ENCODE data around the gene MCL1. TPM values are rescaled to one million over a fixed set of nuclear protein-coding genes. Genes with fewer than 3 reads are reported as not detected.

Gene MCL1
- total and polyA plus RNA-seq, 10 of the 15 experiments (the other 5 are each of a cell fraction or from before 2014, with no cell fraction given): 18.1 to 148 (median 86.4) TPM

DNA sequence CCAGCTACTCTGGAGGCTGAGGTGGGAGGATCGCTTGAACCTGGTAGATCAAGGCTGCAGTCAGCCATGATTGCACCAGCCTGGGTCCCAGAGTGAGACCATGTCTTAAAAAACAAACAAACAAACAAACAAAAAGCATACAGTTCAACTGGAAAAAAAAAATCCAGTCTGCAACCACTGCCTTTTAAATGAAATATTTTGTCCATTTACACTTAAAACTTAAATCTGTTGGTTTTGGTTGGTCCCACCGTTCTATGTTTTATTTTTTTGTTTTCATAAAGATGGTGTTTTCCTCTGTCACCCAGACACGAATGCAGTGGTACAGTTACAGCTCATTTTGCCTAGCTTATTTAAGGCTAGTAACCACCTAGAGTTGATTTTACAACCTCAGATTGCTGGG is 54.1 kb downstream of the MCL1 start:
- Histone ChIP-seq H3K27ac (ENCODE audit: control insufficient read depth, insufficient read depth) (no peak overlapping the region), H3K36me3 (ENCODE audit: control insufficient read depth in 2 of 2, insufficient read depth in 2 of 2, low read length in 1 of 2) (no peaks in the 10 kb centered on the region), H3K79me2 (ENCODE audit: control insufficient read depth, insufficient read depth, low read length) (no peaks in the 10 kb centered on the region), H3K9ac (ENCODE audit: control insufficient read depth, insufficient read depth, low read length) (no peak overlapping the region), H3K27me3 (replicated peaks in 1 of 2; ENCODE audit: control insufficient read depth in 2 of 2, insufficient read depth in 2 of 2, low read length in 1 of 2) (no peaks in the 10 kb centered on the region), H2AFZ (ENCODE audit: control insufficient read depth, low read depth, low read length) (no peak overlapping the region), H4K20me1 (ENCODE audit: control insufficient read depth, insufficient read depth) (no peaks in the 10 kb centered on the region), H3K4me1 (ENCODE audit: control insufficient read depth, insufficient read depth, low read length) (no peaks in the 10 kb centered on the region), H3K4me2 (ENCODE audit: control insufficient read depth, insufficient read depth) (no peak overlapping the region), H3K9me3 (replicated peaks; ENCODE audit: control insufficient read depth, insufficient read depth, low read length) (no peaks in the 10 kb centered on the region), H3K4me3 (no peak overlapping the region)
- no peak for DNase-seq (ENCODE audit: low read depth, low spot score)
- in situ Hi-C loops (cut with MboI) (no loop called here), intact Hi-C loops (cut with micrococcal nuclease; ENCODE audit: unreplicated experiment) (no loop called here)
- ATAC-seq: no peak
- no peak for FAIRE-seq
- CTCF ChIA-PET: interaction anchor here (1.6 kb wide), 1 partner anchor 35 kb away, joined by 4 read pairs; no protein-coding TSS in a partner anchor
- TF ChIP-seq FOS (IDR thresholded peaks at IDR 0.05; ENCODE audit: borderline replicate concordance, extremely low read depth, insufficient read length) (no peak), RUNX3 (IDR thresholded peaks at IDR 0.05; ENCODE audit: low read length) (no peak), CHD4 (IDR thresholded peaks at IDR 0.05) (no peak), ETV6 (conservative IDR thresholded peaks at IDR 0.05 in 1 of 2, IDR thresholded peaks at IDR 0.05 in 1 of 2; ENCODE audit: borderline replicate concordance in 1 of 2, low read depth in 1 of 2) (no peak), NRF1 (conservative IDR thresholded peaks at IDR 0.05; ENCODE audit: low read depth, low read length) (no peak), HDGF (IDR thresholded peaks at IDR 0.05) (no peak), NFXL1 (IDR thresholded peaks at IDR 0.05; ENCODE audit: borderline replicate concordance) (no peak), GABPA (IDR thresholded peaks at IDR 0.05; ENCODE audit: low read depth) (no peak), SP1 (IDR thresholded peaks at IDR 0.05; ENCODE audit: low read depth, low read length) (no peak), ZNF274 (IDR thresholded peaks at IDR 0.05; ENCODE audit: insufficient read depth, insufficient read length) (no peak), CBX3 (IDR thresholded peaks at IDR 0.05; ENCODE audit: borderline replicate concordance, low read depth) (no peak), KDM1A (IDR thresholded peaks at IDR 0.05; ENCODE audit: borderline replicate concordance) (no peak)
- TF ChIP-seq, protein P1, sequence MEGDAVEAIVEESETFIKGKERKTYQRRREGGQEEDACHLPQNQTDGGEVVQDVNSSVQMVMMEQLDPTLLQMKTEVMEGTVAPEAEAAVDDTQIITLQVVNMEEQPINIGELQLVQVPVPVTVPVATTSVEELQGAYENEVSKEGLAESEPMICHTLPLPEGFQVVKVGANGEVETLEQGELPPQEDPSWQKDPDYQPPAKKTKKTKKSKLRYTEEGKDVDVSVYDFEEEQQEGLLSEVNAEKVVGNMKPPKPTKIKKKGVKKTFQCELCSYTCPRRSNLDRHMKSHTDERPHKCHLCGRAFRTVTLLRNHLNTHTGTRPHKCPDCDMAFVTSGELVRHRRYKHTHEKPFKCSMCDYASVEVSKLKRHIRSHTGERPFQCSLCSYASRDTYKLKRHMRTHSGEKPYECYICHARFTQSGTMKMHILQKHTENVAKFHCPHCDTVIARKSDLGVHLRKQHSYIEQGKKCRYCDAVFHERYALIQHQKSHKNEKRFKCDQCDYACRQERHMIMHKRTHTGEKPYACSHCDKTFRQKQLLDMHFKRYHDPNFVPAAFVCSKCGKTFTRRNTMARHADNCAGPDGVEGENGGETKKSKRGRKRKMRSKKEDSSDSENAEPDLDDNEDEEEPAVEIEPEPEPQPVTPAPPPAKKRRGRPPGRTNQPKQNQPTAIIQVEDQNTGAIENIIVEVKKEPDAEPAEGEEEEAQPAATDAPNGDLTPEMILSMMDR (IDR thresholded peaks at IDR 0.05 in 2 of 3, conservative IDR thresholded peaks at IDR 0.05 in 1 of 3; ENCODE audit: control insufficient read depth in 2 of 3, extremely low read depth in 1 of 3, insufficient read depth in 1 of 3, low read depth in 3 of 3, low read length in 3 of 3): no peak
- TF ChIP-seq, protein P2, sequence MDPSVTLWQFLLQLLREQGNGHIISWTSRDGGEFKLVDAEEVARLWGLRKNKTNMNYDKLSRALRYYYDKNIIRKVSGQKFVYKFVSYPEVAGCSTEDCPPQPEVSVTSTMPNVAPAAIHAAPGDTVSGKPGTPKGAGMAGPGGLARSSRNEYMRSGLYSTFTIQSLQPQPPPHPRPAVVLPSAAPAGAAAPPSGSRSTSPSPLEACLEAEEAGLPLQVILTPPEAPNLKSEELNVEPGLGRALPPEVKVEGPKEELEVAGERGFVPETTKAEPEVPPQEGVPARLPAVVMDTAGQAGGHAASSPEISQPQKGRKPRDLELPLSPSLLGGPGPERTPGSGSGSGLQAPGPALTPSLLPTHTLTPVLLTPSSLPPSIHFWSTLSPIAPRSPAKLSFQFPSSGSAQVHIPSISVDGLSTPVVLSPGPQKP (IDR thresholded peaks at IDR 0.05; ENCODE audit: low read depth, low read length): no peak
- BruUV-seq (replicated peaks): no TSS peak
- POLR2A ChIA-PET: no interaction called here
- RAD21 ChIA-PET (ENCODE audit: unreplicated experiment): no interaction called here
- SMC1A ChIA-PET (ENCODE audit: uncharacterized antibody, unreplicated experiment): interaction anchor here (1.5 kb wide), 1 partner anchor 62 kb away, joined by 3 read pairs; no protein-coding TSS in a partner anchor
- WGBS (ENCODE audit: insufficient coverage, insufficient replicate concordance, low lambda C conversion rate, missing lambda C conversion rate): 49% methylated on average over 3 of the region's 3 CpGs

Small RNA genes within 50 kb of the gene (microRNA-seq; reads per million reads assigned to microRNA genes)
- gene MIR4257: not detected

Small RNA genes within 50 kb of the gene (small RNA-seq; reads per million reads assigned to genes)
- not detected for gene MIR4257
- gene RF00015: not detected
- not detected for gene RF00561
- not detected for gene RN7SL473P
- not detected for gene RN7SL600P

Other genes with a start within 250 kb of the MCL1 start
Only the 7 nearest of the 10 such genes appear.
- 44.7 and 51.7 TPM in 2 replicates for gene TARS2, start 92.2 kb downstream of the MCL1 start, total RNA-seq (2014; rRNA removed)
- 31.4 and 31.9 TPM in 2 replicates for gene TARS2, start 92.2 kb downstream of the MCL1 start, total RNA-seq (2014; rRNA removed; fragmentation: Illumina TruSeq; extraction: Trizol)
- gene TARS2, start 92.2 kb downstream of the MCL1 start, total RNA-seq (2021): 30.8 and 35.5 TPM in 2 replicates
- gene TARS2, start 92.2 kb downstream of the MCL1 start, polyA plus RNA-seq (2011; rRNA removed): 34.0 and 44.7 TPM in 2 replicates
- 36.7 and 46.2 TPM in 2 replicates for gene TARS2, start 92.2 kb downstream of the MCL1 start, polyA plus RNA-seq (2014; fragmentation: Illumina TruSeq; extraction: Trizol)
- 10 to 100 TPM; 11.0 to 14.6 TPM for gene TARS2, start 92.2 kb downstream of the MCL1 start, polyA plus RNA-seq (2014; fragmentation: Nextera tagmentation; extraction: Ambion mirVana)
- 47.8 and 51.8 TPM in 2 replicates for gene TARS2, start 92.2 kb downstream of the MCL1 start, polyA plus RNA-seq (2014; rRNA removed)
- gene TARS2, start 92.2 kb downstream of the MCL1 start, polyA plus RNA-seq (2016; fragmentation: Nextera tagmentation; extraction: Ambion mirVana): 10 to 100 TPM; 45.7 to 49.4 TPM
- 0.22 and 0.34 TPM in 2 replicates for gene ECM1, start 71.5 kb downstream of the MCL1 start, total RNA-seq (2014; rRNA removed)
- gene ECM1, start 71.5 kb downstream of the MCL1 start, total RNA-seq (2014; rRNA removed; fragmentation: Illumina TruSeq; extraction: Trizol): 0.28 and 0.36 TPM in 2 replicates
- 1.0 and 1.3 TPM in 2 replicates for gene ECM1, start 71.5 kb downstream of the MCL1 start, total RNA-seq (2021)
- 0.55 and 1.0 TPM in 2 replicates for gene ECM1, start 71.5 kb downstream of the MCL1 start, polyA plus RNA-seq (2011; rRNA removed)
- gene ECM1, start 71.5 kb downstream of the MCL1 start, polyA plus RNA-seq (2014; fragmentation: Illumina TruSeq; extraction: Trizol): 0.84 and 1.1 TPM in 2 replicates
- under 1 TPM; 0.06 to 0.35 TPM for gene ECM1, start 71.5 kb downstream of the MCL1 start, polyA plus RNA-seq (2014; fragmentation: Nextera tagmentation; extraction: Ambion mirVana)
- 0.55 and 0.91 TPM in 2 replicates for gene ECM1, start 71.5 kb downstream of the MCL1 start, polyA plus RNA-seq (2014; rRNA removed)
- 1 to 10 TPM in 1 of 2 experiments, under 1 TPM in 1; 0.66 to 1.1 TPM for gene ECM1, start 71.5 kb downstream of the MCL1 start, polyA plus RNA-seq (2016; fragmentation: Nextera tagmentation; extraction: Ambion mirVana)
- gene FALEC, start 63.9 kb downstream of the MCL1 start, total RNA-seq (2014; rRNA removed): not detected in 2 replicates
- 0.31 and 0.37 TPM in 2 replicates for gene FALEC, start 63.9 kb downstream of the MCL1 start, total RNA-seq (2014; rRNA removed; fragmentation: Illumina TruSeq; extraction: Trizol)
- 0.41 TPM in 1 of 2 replicates, not detected in the other for gene FALEC, start 63.9 kb downstream of the MCL1 start, total RNA-seq (2021)
- 0.27 TPM in 1 of 2 replicates, not detected in the other for gene FALEC, start 63.9 kb downstream of the MCL1 start, polyA plus RNA-seq (2011; rRNA removed)
- 0.40 TPM in 1 of 2 replicates, not detected in the other for gene FALEC, start 63.9 kb downstream of the MCL1 start, polyA plus RNA-seq (2014; fragmentation: Illumina TruSeq; extraction: Trizol)
- gene FALEC, start 63.9 kb downstream of the MCL1 start, polyA plus RNA-seq (2014; fragmentation: Nextera tagmentation; extraction: Ambion mirVana): under 1 TPM in 1 of 2 experiments, not detected in 1; 0.21 TPM
- not detected in 2 replicates for gene FALEC, start 63.9 kb downstream of the MCL1 start, polyA plus RNA-seq (2014; rRNA removed)
- under 1 TPM; 0.32 to 0.71 TPM for gene FALEC, start 63.9 kb downstream of the MCL1 start, polyA plus RNA-seq (2016; fragmentation: Nextera tagmentation; extraction: Ambion mirVana)
- gene ADAMTSL4, start 30.2 kb downstream of the MCL1 start, total RNA-seq (2014; rRNA removed): not detected in 2 replicates
- not detected in 2 replicates for gene ADAMTSL4, start 30.2 kb downstream of the MCL1 start, total RNA-seq (2014; rRNA removed; fragmentation: Illumina TruSeq; extraction: Trizol)
- gene ADAMTSL4, start 30.2 kb downstream of the MCL1 start, total RNA-seq (2021): 0.15 and 0.21 TPM in 2 replicates
- gene ADAMTSL4, start 30.2 kb downstream of the MCL1 start, polyA plus RNA-seq (2011; rRNA removed): not detected in 2 replicates
- gene ADAMTSL4, start 30.2 kb downstream of the MCL1 start, polyA plus RNA-seq (2014; fragmentation: Illumina TruSeq; extraction: Trizol): not detected in 2 replicates
- gene ADAMTSL4, start 30.2 kb downstream of the MCL1 start, polyA plus RNA-seq (2014; fragmentation: Nextera tagmentation; extraction: Ambion mirVana): under 1 TPM; 0.04 to 0.05 TPM
- not detected in 2 replicates for gene ADAMTSL4, start 30.2 kb downstream of the MCL1 start, polyA plus RNA-seq (2014; rRNA removed)
- under 1 TPM; 0.04 to 0.09 TPM for gene ADAMTSL4, start 30.2 kb downstream of the MCL1 start, polyA plus RNA-seq (2016; fragmentation: Nextera tagmentation; extraction: Ambion mirVana)
- gene ENSA, start 50.0 kb upstream of the MCL1 start, total RNA-seq (2014; rRNA removed): 155 and 157 TPM in 2 replicates
- gene ENSA, start 50.0 kb upstream of the MCL1 start, total RNA-seq (2014; rRNA removed; fragmentation: Illumina TruSeq; extraction: Trizol): 201 and 203 TPM in 2 replicates
- 235 and 244 TPM in 2 replicates for gene ENSA, start 50.0 kb upstream of the MCL1 start, total RNA-seq (2021)
- gene ENSA, start 50.0 kb upstream of the MCL1 start, polyA plus RNA-seq (2011; rRNA removed): 112 and 146 TPM in 2 replicates
- gene ENSA, start 50.0 kb upstream of the MCL1 start, polyA plus RNA-seq (2014; fragmentation: Illumina TruSeq; extraction: Trizol): 605 and 677 TPM in 2 replicates
- gene ENSA, start 50.0 kb upstream of the MCL1 start, polyA plus RNA-seq (2014; fragmentation: Nextera tagmentation; extraction: Ambion mirVana): 10 to 100 TPM; 56.1 to 86.8 TPM
- 205 and 208 TPM in 2 replicates for gene ENSA, start 50.0 kb upstream of the MCL1 start, polyA plus RNA-seq (2014; rRNA removed)
- gene ENSA, start 50.0 kb upstream of the MCL1 start, polyA plus RNA-seq (2016; fragmentation: Nextera tagmentation; extraction: Ambion mirVana): 100 to 1,000 TPM; 124 to 131 TPM
- 7.7 and 8.8 TPM in 2 replicates for gene GOLPH3L, start 117.5 kb upstream of the MCL1 start, total RNA-seq (2014; rRNA removed)
- 20.0 and 21.0 TPM in 2 replicates for gene GOLPH3L, start 117.5 kb upstream of the MCL1 start, total RNA-seq (2014; rRNA removed; fragmentation: Illumina TruSeq; extraction: Trizol)
- gene GOLPH3L, start 117.5 kb upstream of the MCL1 start, total RNA-seq (2021): 17.2 and 18.3 TPM in 2 replicates
- gene GOLPH3L, start 117.5 kb upstream of the MCL1 start, polyA plus RNA-seq (2011; rRNA removed): 25.2 and 34.7 TPM in 2 replicates
- gene GOLPH3L, start 117.5 kb upstream of the MCL1 start, polyA plus RNA-seq (2014; fragmentation: Illumina TruSeq; extraction: Trizol): 27.2 and 29.7 TPM in 2 replicates
- gene GOLPH3L, start 117.5 kb upstream of the MCL1 start, polyA plus RNA-seq (2014; fragmentation: Nextera tagmentation; extraction: Ambion mirVana): 10 to 100 TPM; 11.8 to 12.1 TPM
- 14.2 and 14.5 TPM in 2 replicates for gene GOLPH3L, start 117.5 kb upstream of the MCL1 start, polyA plus RNA-seq (2014; rRNA removed)
- gene GOLPH3L, start 117.5 kb upstream of the MCL1 start, polyA plus RNA-seq (2016; fragmentation: Nextera tagmentation; extraction: Ambion mirVana): 10 to 100 TPM; 24.4 to 29.9 TPM
- gene HORMAD1, start 141.3 kb upstream of the MCL1 start, total RNA-seq (2014; rRNA removed): 0.22 TPM in 1 of 2 replicates, not detected in the other
- gene HORMAD1, start 141.3 kb upstream of the MCL1 start, total RNA-seq (2014; rRNA removed; fragmentation: Illumina TruSeq; extraction: Trizol): 0.22 and 0.28 TPM in 2 replicates
- not detected in 2 replicates for gene HORMAD1, start 141.3 kb upstream of the MCL1 start, total RNA-seq (2021)
- gene HORMAD1, start 141.3 kb upstream of the MCL1 start, polyA plus RNA-seq (2011; rRNA removed): 0.08 and 0.27 TPM in 2 replicates
- 0.78 TPM in 1 of 2 replicates, not detected in the other for gene HORMAD1, start 141.3 kb upstream of the MCL1 start, polyA plus RNA-seq (2014; fragmentation: Illumina TruSeq; extraction: Trizol)
- not detected for gene HORMAD1, start 141.3 kb upstream of the MCL1 start, polyA plus RNA-seq (2014; fragmentation: Nextera tagmentation; extraction: Ambion mirVana)
- gene HORMAD1, start 141.3 kb upstream of the MCL1 start, polyA plus RNA-seq (2014; rRNA removed): 0.22 TPM in 1 of 2 replicates, not detected in the other
- under 1 TPM in 1 of 2 experiments, not detected in 1; 0.18 TPM for gene HORMAD1, start 141.3 kb upstream of the MCL1 start, polyA plus RNA-seq (2016; fragmentation: Nextera tagmentation; extraction: Ambion mirVana)